Panc1 (cell line): Measurements from ENCODE around the gene PEPD. TPM values are rescaled to one million over a fixed set of nuclear protein-coding genes. Genes with fewer than 3 reads are reported as not detected.

Experiments used
- ATAC-seq: fragments of 200-7000 bp; cut with Tn5 transposase; 2 replicates; pipeline ENCODE4 v1.9.1; 2020; ENCODE audit warnings: mild to moderate bottlenecking, moderate library complexity
- BruUV-seq: library from RNA; stranded (reverse); fragments of 400-500 nt; replicated peaks from 2 replicates; lab custom pipeline; 2021; lab: Mats Ljungman, UMichigan
- CTCF ChIA-PET: fragments of 300-600 bp; sonication (Branson Sonifier 250); formaldehyde crosslinking; loops from one replicate; lab custom pipeline; 2022; ENCODE audit warnings: antibody characterized with exemption; lab: Charles Lee
- POLR2A ChIA-PET: fragments of 300-600 bp; sonication (Branson Sonifier 250); formaldehyde crosslinking; loops from one replicate; lab custom pipeline; 2022; ENCODE audit warnings: antibody characterized with exemption; lab: Charles Lee
- DNase-seq: peaks from one replicate; pipeline ENCODE4 v3.0.0-alpha.2; 2010; ENCODE audit warnings: low read depth, low spot score
- H3K27ac ChIP-seq: 2 replicates; pipeline ENCODE4 v1.5.1; 2011; ENCODE audit warnings: mild to moderate bottlenecking, low read length, inconsistent platforms
- H3K27me3 ChIP-seq: fragments of 200-500 bp; sonication (Bioruptor generic); 2 replicates; pipeline ENCODE4 v1.6.0; 2014; ENCODE audit warnings: low read length, inconsistent platforms; ENCODE audit not compliant: control insufficient read depth, insufficient read depth
- H3K36me3 ChIP-seq: fragments of 200-500 bp; sonication (Bioruptor generic); 2 replicates; pipeline ENCODE4 v1.5.1; 2014; ENCODE audit warnings: inconsistent platforms, mild to moderate bottlenecking, low read length, moderate library complexity; ENCODE audit not compliant: control insufficient read depth, insufficient read depth
- H3K4me1 ChIP-seq: 2 replicates; pipeline ENCODE4 v1.5.1; 2011; ENCODE audit warnings: inconsistent platforms, mild to moderate bottlenecking, low read length, moderate library complexity; ENCODE audit not compliant: control insufficient read depth, insufficient read depth
- H3K4me3 ChIP-seq, 2 experiments: 2 replicates each; pipeline ENCODE4 v1.5.1; 2011 to 2012; ENCODE audit warnings: low read depth in 2 of 2, low read length in 2 of 2, mild to moderate bottlenecking in 2 of 2, inconsistent platforms in 1 of 2, moderate library complexity in 1 of 2
- H3K9me3 ChIP-seq: fragments of 200-500 bp; sonication (Bioruptor generic); 2 replicates; pipeline ENCODE4 v1.5.1; 2014; ENCODE audit warnings: low read depth, mild to moderate bottlenecking, inconsistent platforms, low read length, moderate library complexity; ENCODE audit not compliant: control insufficient read depth, insufficient read depth
- CTCF ChIP-seq: fragments of 450-650 bp; IDR thresholded peaks from 2 replicates; pipeline ENCODE4 v1.5.1; 2017; ENCODE audit warnings: mild to moderate bottlenecking
- POLR2AphosphoS5 ChIP-seq: IDR thresholded peaks from 2 replicates; pipeline ENCODE4 v1.6.1; 2012; ENCODE audit warnings: mild to moderate bottlenecking, low read depth, low read length, moderate library complexity
- REST ChIP-seq, 2 experiments: IDR thresholded peaks; 2 replicates each; pipeline ENCODE4 v1.6.1; 2011 to 2012; ENCODE audit warnings: low read depth in 2 of 2, control low read depth in 1 of 2, low read length in 1 of 2, mild to moderate bottlenecking in 1 of 2, moderate library complexity in 1 of 2; ENCODE audit not compliant: insufficient read depth in 1 of 2
- SIN3A ChIP-seq: IDR thresholded peaks from 2 replicates; pipeline ENCODE4 v1.6.1; 2012; ENCODE audit warnings: low read depth, mild to moderate bottlenecking, low read length, moderate library complexity, borderline replicate concordance; ENCODE audit not compliant: insufficient read depth
- TCF7L2 ChIP-seq: IDR thresholded peaks from 2 replicates; pipeline ENCODE4 v1.6.1; 2011; ENCODE audit warnings: mild to moderate bottlenecking, low read depth, low read length, inconsistent platforms
- in situ Hi-C: cut with HindIII; loops from 2 replicates; pipeline ENCODE4 v1.10.0; 2016; ENCODE audit warnings: low sequenced_read_pairs, low pct_unique_long_range_greater_than_20kb
- intact Hi-C: fragments of 100-400 bp; cut with micrococcal nuclease; formaldehyde crosslinking; loops from one replicate; pipeline ENCODE4 v1.10.0; 2022; ENCODE audit not compliant: unreplicated experiment
- total RNA-seq: library from RNA; stranded (reverse); gene quantifications from one replicate; pipeline ENCODE4 v1.2.1, GENCODE V29; 2021; ENCODE audit not compliant: unreplicated experiment

The PEPD gene
- total RNA-seq, 1 experiment from 2014 or later: 102 TPM

GRCh38 chr19:33458171-33458633, 63.4 kb downstream of the PEPD start:
- intact Hi-C loops (no loop called here), in situ Hi-C loops (no loop called here)
- ATAC-seq: no peak
- TF ChIP-seq TCF7L2 (no peak), SIN3A (no peak)
- BruUV-seq: no TSS peak
- Histone ChIP-seq H3K27me3 (no peaks in the 10 kb centered on the region), H3K4me1 (no peaks in the 10 kb centered on the region), H3K27ac (no peak overlapping the region), H3K4me3 (no peak overlapping the region), H3K9me3 (no peaks in the 10 kb centered on the region), H3K36me3 (no peaks in the 10 kb centered on the region)
- DNase-seq: no peak
- ChIA-PET POLR2A (interaction anchor here (0.6 kb wide), 2 partner anchors 133 to 246 kb away, joined by 4 to 11 read pairs; no protein-coding TSS in a partner anchor), CTCF (no interaction called here)

- DNase-seq (no peak), ATAC-seq (no peak)
- POLR2A ChIA-PET: no interaction called here
- H3K27me3 ChIP-seq: no peaks in the 10 kb centered on the region
- intact Hi-C loops: no loop called here
- no peaks in the 10 kb centered on the region for H3K36me3 ChIP-seq
- in situ Hi-C loops: no loop called here
- no peaks in the 10 kb centered on the region for H3K4me1 ChIP-seq
- H3K4me3 ChIP-seq: no peak overlapping the region
- BruUV-seq: no TSS peak
- CTCF ChIA-PET: no interaction called here
- TF ChIP-seq POLR2AphosphoS5: no peak
- TF ChIP-seq SIN3A: no peak
- no peak for TF ChIP-seq CTCF
- no peak for TF ChIP-seq REST (IDR thresholded peaks at IDR 0.05; ENCODE audit: insufficient read depth in 1 of 2, low read depth in 2 of 2, low read length in 1 of 2)
- TF ChIP-seq TCF7L2: no peak
- no peaks in the 10 kb centered on the region for H3K9me3 ChIP-seq
- H3K27ac ChIP-seq: no peak overlapping the region
Observed at GRCh38 chr19:33456845-33457220, 64.8 kb downstream of the PEPD start.

- DNase-seq: no peak
- in situ Hi-C loops (no loop called here), intact Hi-C loops (no loop called here)
- ATAC-seq: peak; percentile 44; the same call in 1 of the 2 replicates
- no peak overlapping the region for H3K4me3 ChIP-seq
- no peaks in the 10 kb centered on the region for H3K4me1 ChIP-seq
- H3K9me3 ChIP-seq: no peaks in the 10 kb centered on the region
- no TSS peak for BruUV-seq
- CTCF ChIA-PET: no interaction called here
- no peaks in the 10 kb centered on the region for H3K27me3 ChIP-seq
- H3K27ac ChIP-seq: no peak overlapping the region
- POLR2A ChIA-PET: no interaction called here
- no peaks in the 10 kb centered on the region for H3K36me3 ChIP-seq
- TF ChIP-seq CTCF: no peak
Observed at GRCh38 chr19:33456076-33456844, 65.3 kb downstream of the PEPD start.
